HG03571 (cell line): ENCODE data around the gene EEF1AKMT3.

ENCODE experiments used
- ATAC-seq: cut with Tn5 transposase; IDR thresholded peaks from one replicate; pipeline ENCODE4 v1.9.1; 2021; ENCODE audit not compliant: unreplicated experiment

Gene EEF1AKMT3

DNA sequence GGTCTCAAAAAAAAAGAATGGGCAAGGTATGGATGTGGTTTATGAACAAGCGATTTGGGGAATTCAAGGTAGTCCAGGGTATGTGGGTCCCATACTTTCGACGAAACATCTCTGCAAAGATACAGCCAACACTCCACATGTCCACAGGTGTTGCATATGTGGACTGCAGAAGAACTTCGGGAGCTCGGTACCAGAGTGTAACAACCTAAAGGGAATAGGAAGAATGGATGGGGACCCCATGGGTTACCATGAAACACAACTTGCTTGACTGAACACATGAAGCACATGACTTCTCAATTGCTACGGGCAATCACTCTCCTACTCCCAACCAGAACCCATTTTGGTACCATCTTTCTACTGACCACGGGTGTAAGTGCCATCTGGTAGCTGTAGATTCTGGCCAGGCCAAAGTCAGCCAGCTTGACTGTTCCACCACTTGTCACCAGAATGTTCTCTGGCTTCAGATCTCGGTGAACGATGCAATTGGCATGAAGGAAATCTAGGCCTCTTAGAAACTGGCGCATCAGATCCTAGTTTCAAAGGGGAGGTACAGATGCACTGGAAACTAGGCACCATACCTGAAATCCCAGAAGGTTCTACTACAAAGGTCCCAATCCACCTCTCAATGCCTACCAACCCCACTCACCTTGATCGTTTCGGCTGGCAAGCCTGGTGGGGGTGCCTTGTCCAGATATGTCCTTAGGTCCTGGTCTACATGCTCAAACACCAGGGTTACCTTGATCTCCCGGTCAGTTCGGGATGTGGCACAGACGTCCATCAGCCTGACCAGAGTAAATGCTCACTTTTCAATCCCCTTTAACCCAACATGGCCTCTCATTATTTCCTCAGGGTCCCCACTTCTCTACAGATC, 21.6 kb upstream of the EEF1AKMT3 start:
- ATAC-seq, result no peak

DNA sequence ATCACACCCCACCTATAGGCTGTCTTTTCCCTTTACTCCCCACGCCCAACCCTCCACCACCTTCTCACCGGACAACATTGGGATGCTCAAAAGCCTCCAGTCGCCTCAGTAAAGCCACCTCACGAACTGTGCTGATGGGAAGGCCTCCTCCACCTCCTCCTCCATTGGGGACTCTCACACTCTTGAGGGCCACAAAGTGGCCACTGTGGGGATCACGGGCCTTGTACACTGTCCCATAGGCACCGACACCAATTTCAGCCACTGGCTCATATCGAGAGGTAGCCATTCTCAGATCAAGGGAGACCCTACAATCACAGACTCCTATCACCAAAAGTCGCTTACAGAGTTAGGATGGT, 21.0 kb upstream of the EEF1AKMT3 start:
- no peak for ATAC-seq

DNA sequence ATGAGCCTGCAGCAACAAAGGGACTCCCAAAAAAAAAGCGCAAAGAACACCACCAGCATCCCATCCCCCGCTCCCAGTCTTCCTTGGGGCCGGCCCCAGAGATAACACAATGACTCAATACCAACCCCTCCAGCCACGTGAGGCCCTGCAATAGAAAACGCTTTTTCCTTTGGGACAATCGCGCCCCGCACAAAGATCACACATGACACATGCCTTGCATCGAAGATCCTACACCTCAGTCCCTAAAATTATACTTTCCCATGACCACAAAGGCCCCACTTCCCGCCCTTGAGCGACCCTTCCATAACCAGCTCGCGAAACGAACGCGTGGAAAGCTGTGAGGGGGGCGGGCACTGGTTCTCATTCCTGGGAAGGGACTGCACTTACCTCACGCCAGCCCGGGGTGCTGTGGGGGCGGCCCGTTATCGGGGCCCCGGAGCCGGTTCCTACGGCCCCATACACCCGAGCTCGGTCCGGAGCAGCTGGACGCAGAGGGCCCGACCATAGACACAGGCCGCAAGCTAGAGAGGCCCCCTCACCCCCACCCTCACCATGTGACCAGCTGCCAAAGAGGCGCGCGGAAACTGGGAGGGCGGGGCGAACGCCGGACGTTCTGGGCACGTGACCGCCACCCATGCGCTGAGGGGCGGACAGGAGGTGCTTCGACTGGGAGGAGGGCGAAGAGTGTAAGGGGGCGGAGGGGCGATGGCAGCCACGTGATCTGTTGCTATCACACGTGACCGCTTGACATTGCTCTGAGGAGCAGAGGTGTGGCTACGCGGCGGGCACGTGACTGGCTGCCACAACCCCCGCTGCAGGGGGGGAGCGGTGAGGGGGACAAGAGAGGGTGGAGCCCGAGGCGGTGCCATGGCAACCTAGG, 20.4 kb upstream of the EEF1AKMT3 start, which contains the start of gene CDK4:
CDK4 (minus strand) TSS at position 523 of the 880 bp plus-strand sequence. CDS start 593 bp downstream, outside the sequence.
- peak; percentile 65 for ATAC-seq

DNA sequence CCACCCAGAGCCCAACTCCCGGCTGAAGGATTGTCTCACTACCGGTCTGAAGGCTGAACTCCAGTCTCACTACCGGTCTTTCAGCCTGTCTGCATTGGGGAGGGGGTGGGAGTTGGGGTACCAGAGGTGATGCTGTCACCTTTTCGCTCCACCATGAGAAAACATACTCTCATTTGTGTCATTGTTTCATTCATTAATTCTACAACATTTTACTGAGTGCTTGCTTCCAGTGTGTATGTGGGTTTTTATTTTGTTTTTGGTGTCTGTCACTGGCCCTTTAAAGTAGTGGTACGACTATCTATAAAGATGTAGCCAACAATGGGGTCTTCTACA, 19.8 kb upstream of the EEF1AKMT3 start:
- ATAC-seq, result no peak

DNA sequence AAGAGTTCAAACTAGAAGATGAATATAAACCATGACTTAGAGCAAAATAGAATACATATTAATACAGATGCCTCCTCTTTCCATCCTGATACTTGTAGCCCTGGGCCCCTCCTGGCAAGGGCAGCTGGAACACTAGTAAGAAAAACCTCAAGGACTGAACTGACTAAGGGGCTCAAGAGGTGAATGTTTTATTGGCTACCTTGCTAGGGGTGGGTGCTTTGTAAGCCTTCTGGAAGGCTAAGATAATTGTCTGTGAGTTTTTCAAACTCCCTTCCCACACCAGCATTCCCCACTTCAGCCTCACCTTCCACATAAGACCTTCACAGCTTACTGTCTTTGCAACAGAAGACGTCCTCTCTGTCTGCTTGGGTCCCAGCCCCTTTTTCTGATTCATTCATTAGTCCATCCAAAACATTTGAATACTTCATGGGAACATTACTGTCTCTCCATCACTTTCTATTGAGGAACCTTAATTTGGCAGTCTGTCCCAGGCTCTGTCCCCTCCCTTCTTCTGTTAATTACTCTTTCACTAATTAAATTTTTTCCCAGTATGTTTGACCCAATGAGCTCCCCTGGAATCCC, 18.6 kb upstream of the EEF1AKMT3 start:
- no peak for ATAC-seq

DNA sequence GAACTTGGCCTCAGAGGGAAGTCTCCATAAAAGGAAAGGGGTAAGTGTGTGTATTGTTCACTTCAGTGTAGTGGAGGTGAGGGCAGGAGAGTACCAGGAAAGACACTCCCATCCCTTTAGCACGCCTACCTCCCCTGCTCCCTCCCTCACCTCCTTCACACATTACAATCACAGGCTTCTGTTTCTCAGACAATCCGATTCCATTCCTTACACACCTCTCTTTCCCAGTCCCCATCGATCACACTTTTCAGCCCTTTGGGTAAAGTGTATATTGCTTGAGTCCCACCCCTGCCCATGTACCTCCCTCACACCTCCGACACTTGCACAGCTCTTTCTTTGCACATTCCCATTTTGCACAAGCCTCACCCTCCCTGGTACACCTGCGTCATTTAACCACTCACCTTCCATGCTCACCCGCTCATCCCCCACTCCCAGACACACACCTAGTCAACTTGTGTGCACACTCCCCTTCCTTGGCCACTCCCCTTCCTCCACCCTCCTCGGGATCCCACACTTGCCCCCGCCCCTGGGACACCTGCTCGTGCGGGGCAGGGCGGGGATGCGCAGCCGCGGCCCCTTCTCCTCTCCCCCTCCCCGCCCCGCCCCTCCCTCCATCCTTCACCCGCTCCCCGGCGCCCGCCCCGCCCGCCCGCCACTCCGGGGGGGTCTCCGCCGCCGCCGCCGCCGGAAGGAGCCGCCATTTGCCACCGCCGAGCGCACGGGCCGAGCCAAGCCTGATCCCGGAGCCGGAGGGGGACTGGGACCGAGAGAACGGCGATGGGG, 17.8 kb upstream of the EEF1AKMT3 start, which contains the start of gene MARCHF9:
MARCHF9 (plus strand) TSS at position 693 of the 783 bp plus-strand sequence. CDS start 426 bp downstream, outside the sequence.
- ATAC-seq, result peak; percentile 29

DNA sequence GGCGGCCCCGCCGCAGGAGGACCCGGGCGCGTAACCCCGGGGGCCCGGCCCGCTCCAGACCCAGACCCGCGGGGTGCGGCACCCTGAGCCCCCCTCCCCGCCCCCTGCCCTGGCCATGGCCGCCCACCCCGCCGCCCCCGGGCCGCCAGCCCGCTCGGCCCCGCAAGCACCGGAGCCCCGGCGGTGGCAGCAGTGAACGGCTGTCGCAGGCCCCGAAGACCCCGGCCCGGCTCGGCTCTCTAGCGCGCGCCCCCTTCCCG, 17.3 kb upstream of the EEF1AKMT3 start:
- no peak for ATAC-seq

DNA sequence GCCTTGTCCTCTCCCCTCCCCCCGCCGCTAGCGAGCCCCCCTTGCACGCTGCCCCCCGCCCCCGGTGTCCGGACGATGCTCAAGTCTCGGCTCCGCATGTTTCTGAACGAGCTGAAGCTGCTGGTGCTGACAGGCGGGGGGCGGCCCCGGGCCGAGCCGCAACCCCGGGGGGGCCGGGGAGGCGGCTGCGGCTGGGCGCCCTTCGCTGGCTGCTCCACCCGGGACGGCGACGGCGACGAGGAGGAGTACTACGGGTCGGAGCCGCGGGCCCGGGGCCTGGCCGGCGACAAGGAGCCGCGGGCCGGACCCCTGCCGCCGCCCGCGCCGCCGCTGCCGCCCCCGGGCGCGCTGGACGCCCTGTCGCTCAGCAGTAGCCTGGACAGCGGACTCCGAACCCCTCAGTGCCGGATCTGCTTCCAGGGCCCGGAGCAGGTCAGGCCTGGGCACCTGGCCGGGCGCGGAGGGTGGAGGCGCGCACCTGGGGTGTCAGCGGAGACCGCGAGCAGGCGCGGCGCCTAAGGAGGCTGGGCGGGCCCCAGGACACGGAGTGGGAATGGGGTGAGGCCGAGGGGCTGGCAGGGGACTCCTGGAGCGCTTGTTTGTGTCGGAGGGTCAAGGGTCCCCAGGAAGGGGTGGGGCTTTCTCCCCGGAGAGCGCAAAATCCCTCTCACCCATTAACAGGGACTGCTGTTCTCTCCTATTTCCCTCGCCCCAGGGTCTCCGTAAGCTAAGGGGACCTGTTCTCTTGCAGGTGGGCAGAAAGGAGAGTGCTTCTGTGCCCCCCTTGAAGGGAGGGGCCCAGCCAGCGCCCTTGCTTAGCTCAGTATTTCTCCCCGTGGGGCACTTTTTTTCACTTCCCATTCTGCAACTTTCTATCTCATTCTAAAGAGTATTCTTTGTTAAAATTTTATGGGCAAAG, 16.7 kb upstream of the EEF1AKMT3 start:
- ATAC-seq, result no peak

DNA sequence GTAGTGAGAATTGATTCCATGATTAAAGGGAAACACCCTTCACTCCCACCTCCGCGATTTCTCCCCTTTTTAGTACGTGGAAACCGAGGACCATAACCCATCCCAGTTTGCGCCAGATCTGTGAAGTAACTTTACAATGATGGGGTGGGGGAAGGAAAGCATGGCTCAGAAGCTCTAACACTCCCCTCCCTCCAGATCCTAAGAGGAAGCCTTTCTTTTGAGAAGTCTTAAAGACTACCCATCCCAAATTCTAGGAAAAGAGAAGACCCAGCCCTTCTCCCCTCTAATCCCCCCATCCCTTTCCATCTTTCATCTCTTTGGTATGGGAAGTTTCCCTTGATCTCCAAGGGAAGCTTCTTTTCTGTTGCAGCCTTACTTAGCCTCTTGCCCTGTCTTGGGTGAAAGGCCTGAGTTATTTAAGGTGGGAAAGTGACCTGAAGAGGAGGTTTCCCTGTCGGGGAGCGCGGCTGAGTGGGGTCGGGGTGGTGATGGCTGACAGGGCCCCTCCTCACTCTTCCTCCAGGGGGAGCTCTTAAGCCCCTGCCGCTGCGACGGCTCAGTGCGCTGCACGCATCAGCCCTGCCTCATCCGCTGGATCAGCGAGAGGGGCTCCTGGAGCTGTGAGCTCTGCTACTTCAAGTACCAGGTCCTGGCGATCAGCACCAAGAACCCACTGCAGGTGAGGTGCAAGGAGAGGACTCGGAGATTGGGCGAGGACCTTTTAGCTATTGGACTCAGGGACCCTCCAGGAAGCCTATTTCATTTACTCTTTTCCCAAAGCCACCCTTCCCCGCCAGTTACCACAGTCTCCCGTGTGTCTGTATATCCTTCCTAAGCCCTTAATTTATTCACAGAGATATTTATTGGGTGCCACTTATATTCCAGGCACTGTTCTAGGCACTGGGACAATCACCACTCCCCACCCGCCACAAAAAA, 15.7 kb upstream of the EEF1AKMT3 start:
- no peak for ATAC-seq

DNA sequence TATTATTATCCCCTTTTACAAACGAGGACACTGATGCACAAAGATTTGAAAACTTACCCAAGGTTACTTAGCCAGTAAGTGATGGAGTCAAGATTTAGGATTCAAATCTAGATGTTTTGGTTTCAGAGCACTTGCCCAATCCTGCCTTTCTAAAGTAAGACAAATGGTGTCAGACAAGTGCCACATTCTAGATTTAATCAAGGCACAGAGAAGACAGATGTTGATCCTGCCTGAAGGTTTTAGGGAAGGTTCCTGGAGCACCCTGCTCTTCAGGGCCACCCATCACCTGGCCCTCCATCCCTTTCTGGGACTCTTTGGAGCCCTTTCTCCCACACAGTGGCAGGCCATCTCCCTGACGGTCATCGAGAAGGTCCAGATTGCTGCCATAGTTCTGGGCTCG, 14.6 kb upstream of the EEF1AKMT3 start:
- no peak for ATAC-seq

DNA sequence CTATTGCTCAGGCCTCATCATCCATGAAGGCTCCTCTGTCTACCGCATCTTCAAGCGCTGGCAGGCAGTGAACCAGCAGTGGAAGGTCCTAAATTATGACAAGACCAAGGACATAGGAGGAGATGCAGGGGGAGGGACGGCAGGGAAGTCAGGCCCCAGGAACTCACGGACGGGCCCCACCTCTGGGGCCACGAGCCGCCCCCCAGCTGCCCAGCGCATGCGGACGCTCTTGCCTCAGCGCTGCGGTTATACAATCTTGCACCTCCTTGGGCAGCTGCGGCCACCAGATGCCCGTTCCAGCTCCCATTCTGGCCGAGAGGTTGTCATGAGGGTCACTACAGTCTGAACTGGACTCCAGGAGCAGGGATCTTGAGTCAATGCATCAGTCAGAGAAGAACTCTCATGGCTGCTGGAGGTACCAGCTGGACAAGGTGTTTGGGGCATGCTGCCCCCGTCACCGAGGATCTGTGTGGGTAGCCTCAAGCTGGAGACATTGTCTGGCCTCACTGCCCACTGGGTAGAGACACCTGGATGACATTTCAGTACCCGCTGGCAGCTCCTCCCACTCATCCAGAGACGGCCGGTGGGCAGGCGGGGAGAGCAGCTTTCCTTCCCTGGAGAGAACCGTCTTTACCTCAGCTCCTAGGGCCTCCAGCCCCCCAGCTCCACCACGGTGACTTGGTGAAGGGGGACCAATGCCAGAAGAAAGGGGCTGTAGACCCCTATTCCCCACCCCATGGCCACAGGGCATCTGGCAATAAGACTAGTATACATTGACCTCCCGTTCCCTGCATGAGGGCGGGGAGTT, 13.7 kb upstream of the EEF1AKMT3 start:
- no peak for ATAC-seq

DNA sequence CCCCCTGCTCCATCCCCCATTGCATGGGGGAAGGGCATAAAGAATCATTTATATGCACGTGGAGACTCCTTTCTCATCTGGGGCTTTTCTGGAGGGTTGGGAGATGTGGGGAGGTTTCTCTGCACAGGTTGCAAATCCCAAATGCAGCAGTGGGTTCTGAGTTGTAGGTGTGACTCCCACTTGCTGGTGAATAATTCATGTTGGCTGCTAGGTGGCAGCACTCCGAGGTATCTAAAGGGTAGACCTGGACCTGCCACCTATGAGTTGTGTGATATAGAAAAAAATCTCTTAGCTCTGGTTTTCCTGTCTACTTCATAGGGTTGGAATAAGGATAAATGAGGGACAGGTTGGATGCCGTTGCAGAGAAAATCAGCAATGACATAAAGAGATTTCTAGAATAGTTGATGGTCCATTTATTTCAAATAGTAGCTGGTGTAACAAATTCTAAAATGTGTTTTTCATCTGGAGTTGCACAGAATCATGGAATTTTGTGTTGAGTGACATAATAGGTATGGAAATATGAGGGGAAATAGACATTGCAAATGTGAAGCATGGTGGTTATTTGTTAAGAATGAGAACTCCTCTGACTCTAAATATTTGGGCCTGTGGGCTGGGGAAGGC, 12.9 kb upstream of the EEF1AKMT3 start:
- no peak for ATAC-seq

DNA sequence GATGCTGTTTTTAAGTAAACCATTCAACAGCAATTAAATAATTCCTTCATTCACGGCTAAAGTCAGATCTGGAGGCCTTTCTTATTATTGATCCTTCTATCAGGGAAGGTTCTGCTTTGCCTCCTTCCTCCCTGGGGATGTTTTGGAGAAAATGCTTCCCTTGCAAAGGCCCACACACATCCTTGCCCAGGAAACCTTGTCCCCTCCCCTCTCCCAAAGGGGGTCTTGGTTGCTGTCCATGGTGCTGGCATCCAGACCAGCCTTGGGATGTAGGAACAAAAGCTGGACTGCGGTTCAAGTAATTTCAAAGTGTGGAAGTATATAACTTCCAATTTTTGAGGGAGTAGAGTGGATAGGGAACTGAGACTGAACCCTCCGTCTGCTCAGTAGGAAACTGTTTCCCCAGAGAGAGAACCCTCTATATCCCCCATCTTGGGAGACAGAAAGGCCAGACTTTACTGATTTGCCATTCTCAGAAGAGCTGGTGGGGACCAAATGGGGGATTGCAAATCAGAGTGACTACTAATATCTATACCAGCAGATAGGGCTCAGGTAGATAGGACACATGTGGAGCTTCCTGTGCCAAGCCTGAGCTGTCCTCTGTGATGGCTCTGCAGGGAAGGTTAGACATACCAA, 11.9 kb upstream of the EEF1AKMT3 start:
- ATAC-seq, result no peak

DNA sequence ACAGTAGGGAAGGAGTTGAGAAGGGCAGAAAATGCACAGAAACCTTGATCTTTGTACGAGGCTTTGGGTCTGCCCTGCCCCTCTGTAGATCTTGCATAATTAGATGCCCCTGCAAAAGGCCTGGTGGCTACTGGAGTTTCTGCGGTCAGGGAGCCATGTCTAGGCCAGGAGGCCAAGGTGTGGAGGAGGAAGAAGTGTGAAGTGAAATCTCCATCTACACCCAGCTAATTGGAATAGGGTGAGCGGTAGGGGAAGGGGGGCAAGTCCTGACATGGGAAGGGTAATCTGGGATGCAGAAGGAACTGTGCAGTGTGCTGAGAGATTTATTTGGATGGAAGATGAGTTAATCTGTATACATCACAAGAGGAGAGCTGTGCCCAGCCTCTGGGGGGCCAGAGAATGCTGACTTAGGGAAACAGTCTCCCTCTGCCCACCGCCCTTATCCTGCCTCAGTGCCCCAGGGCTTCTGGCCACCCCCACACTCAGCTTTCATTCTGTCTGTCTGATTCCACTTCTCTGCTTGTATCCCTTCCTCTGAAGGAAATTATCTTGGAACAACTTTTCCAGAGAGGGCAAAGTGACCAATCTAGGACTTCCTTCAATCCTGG, 10.9 kb upstream of the EEF1AKMT3 start:
- ATAC-seq, result no peak

DNA sequence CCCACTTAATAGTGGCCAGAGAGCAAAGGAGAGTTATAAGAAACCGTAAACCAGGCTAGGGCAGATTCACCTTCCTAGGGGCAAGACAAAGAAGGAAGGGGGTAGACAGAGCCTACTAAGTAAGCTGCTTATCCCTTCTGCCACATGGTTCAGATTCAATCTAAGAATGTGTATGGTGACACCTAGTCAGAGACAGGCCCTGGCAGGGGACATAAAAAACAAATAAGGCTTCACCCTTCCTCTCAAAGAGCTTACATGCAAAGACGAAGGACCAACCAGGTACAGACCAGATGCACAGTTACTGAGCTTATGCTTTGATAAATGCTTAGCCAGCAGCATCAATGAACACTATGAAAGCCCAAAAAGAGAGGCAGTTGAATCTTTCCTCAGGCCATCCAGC, 10.0 kb upstream of the EEF1AKMT3 start:
- no peak for ATAC-seq

DNA sequence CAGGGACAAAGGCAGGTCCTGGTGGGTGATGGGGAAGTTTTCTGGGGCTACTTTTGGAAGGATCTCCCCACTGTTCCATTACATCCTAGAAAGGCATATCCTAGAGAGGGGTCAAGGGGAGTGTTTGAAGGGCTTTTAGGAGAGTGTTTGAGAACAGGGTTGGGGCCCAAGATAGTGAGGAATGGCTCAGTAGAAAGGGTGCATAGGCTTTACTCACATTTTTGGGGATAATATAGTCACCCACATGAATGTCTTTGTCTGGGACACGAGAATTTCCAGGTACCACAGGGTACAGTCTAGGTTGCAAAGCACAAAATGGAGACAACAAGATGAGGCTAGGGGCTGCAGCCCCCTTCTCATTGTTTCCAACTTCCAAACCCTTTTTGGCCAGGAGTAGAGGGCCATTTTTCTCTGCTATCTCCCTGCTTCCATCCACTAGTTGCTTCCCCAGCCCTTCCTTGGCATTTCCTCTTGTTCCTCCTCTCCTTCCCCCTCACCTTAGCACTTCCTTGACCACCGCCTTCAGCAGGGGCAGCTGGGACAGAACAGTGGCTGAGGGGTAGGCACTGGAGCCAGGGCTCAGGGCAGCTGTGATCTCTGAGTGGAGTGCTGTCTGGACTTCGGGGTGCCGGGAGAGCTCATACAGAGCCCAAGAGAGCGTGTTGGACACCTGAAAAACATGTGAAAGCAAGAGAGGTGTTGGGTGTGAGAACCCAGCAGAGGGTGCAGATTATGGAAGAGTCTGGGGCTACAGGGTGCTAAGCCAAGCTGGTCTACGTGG, 8.3 kb upstream of the EEF1AKMT3 start:
- no peak for ATAC-seq
